Heart left ventricle (tissue), 13 donors: ENCODE results near the gene STARD13.

ENCODE experiments used
- POLR2A ChIP-seq, 2 donors: fragments of 450-650 bp; IDR thresholded peaks; one replicate each; pipeline ENCODE4 v1.6.1; 2017; ENCODE audit warnings: antibody characterized with exemption in 2 of 2, mild to moderate bottlenecking in 2 of 2, moderate library complexity in 2 of 2
- TF ChIP-seq, protein P1 (sequence below), 12 donors: fragments of 200-600 bp; sonication (generic) in 4 of 12; IDR thresholded peaks; one replicate each; pipeline versions ENCODE4 v1.5.0 to v1.8.0; 2018 to 2022; ENCODE audit warnings: antibody characterized with exemption in 12 of 12, mild to moderate bottlenecking in 5 of 12
- donor health status: ischemic (EF 13 %, LVEDD 7.1; RV severe dilation, severe dysfunction).
- donor health status: DM: no; HTN: yes; CAD: no.
- donor health status: DM: no; HTN: no; CAD: no.
- donor health status: ischemic (EF 25% LVEDD 6.9; RV normal size, moderate dysfunction).
- donor health status: ischemic (EF 25% LVEDD 5.7; RV mildly dilated, moderate dysfunction).
- donor health status: ischemic (EF 35%, LVEDD 5.7; RV mildly dilated, moderate dysfunction).
- donor health status: nonischemic (EF 11% LVEDD 7.7; RV severe dilation, severe dysfunction).
- donor health status: DM: yes; HTN: yes; CAD: no.
- donor health status: PGD.
- donor health status: ischemic (EF 29% LVEDD 5.4; RV normal size, mild dysfunction).
- donor health status: nonischemic (EF 23%, LVEDD 6.1; RV moderate dilation, normal function).

DNA sequence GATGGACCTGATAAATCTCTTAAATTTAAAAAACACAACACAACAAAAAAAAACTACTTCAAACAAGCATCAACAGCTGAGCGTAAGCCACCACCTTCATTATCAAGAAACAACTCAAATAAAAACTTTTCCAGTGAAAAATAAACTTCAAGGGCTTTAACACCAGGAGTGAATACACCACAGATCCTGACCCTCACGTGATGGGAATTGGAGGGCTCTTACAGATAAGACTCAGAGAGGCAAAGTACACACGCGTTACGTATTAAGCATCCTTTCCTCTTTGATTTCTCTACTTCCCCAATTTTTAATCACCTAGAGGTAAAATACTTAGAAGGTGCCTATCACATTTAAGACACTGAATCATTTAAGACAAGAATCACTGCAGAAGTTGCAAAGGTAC, 573 bp upstream of the STARD13 start:
- TF ChIP-seq, protein P1, sequence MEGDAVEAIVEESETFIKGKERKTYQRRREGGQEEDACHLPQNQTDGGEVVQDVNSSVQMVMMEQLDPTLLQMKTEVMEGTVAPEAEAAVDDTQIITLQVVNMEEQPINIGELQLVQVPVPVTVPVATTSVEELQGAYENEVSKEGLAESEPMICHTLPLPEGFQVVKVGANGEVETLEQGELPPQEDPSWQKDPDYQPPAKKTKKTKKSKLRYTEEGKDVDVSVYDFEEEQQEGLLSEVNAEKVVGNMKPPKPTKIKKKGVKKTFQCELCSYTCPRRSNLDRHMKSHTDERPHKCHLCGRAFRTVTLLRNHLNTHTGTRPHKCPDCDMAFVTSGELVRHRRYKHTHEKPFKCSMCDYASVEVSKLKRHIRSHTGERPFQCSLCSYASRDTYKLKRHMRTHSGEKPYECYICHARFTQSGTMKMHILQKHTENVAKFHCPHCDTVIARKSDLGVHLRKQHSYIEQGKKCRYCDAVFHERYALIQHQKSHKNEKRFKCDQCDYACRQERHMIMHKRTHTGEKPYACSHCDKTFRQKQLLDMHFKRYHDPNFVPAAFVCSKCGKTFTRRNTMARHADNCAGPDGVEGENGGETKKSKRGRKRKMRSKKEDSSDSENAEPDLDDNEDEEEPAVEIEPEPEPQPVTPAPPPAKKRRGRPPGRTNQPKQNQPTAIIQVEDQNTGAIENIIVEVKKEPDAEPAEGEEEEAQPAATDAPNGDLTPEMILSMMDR (IDR thresholded peaks at IDR 0.05): no peak
- no peak for TF ChIP-seq POLR2A (IDR thresholded peaks at IDR 0.05)
